ENCODE results near the gene ZNF496.
"Not testable (repeated sequence)": the region's sequence is repeated elsewhere in the genome, so short reads cannot be mapped to it uniquely, and the experiment has no call there.

ZNF496 gene

GRCh38 chr1:247291161-247291560 lies 40.5 kb downstream of the ZNF496 start:
- no peak for DNase-seq
- H3K4me3 Mint-ChIP-seq = no peak overlapping the region
- H3K9me3 Mint-ChIP-seq = peaks cover 41% of the 10 kb centered on the region
- no peak overlapping the region for H3K27ac Mint-ChIP-seq
- H3K4me1 Mint-ChIP-seq = peaks cover 26% of the 10 kb centered on the region
- peaks cover 49% of the 10 kb centered on the region for H3K36me3 Mint-ChIP-seq (ENCODE audit: low read depth)
- H3K27me3 Mint-ChIP-seq (ENCODE audit: low read depth, poor library complexity) = peaks cover 9% of the 10 kb centered on the region
- TF ChIP-seq, protein P1, sequence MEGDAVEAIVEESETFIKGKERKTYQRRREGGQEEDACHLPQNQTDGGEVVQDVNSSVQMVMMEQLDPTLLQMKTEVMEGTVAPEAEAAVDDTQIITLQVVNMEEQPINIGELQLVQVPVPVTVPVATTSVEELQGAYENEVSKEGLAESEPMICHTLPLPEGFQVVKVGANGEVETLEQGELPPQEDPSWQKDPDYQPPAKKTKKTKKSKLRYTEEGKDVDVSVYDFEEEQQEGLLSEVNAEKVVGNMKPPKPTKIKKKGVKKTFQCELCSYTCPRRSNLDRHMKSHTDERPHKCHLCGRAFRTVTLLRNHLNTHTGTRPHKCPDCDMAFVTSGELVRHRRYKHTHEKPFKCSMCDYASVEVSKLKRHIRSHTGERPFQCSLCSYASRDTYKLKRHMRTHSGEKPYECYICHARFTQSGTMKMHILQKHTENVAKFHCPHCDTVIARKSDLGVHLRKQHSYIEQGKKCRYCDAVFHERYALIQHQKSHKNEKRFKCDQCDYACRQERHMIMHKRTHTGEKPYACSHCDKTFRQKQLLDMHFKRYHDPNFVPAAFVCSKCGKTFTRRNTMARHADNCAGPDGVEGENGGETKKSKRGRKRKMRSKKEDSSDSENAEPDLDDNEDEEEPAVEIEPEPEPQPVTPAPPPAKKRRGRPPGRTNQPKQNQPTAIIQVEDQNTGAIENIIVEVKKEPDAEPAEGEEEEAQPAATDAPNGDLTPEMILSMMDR (IDR thresholded peaks at IDR 0.05) = no peak

DNA sequence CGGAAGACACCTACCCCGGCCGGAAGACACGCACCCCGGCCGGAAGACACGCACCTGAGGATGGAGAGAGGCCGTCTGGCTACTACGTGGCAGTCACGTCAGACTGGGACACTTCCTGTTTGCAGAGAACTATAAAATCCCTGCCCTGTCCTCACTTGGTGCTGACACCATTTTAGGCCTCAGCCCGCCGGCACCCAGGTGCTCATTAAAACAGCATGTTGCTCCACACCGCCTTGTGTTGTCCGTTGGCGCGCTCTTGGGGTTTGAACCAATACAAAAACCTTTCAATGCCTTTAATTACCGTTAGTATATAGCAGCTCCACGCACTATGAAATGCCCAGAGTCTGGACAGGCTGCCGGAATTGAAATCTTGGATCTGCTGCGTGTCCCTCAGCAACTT lies 41.1 kb downstream of the ZNF496 start:
- Mint-ChIP-seq H3K4me1 (peaks cover 23% of the 10 kb centered on the region), H3K27ac (no peak overlapping the region), H3K9me3 (peaks cover 46% of the 10 kb centered on the region), H3K4me3 (no peak overlapping the region), H3K27me3 (ENCODE audit: low read depth, poor library complexity) (peaks cover 7% of the 10 kb centered on the region), H3K36me3 (ENCODE audit: low read depth) (peaks cover 54% of the 10 kb centered on the region)
- no peak for DNase-seq
- TF ChIP-seq, protein P1 (IDR thresholded peaks at IDR 0.05) = no peak

- peak overlapping the region; percentile 6 for H3K4me3 Mint-ChIP-seq
- peaks cover 54% of the 10 kb centered on the region for H3K36me3 Mint-ChIP-seq (ENCODE audit: low read depth)
- not testable (repeated sequence) for H3K27me3 Mint-ChIP-seq (ENCODE audit: low read depth, poor library complexity); DNase-seq
- H3K9me3 Mint-ChIP-seq = peaks cover 46% of the 10 kb centered on the region
- peaks cover 11% of the 10 kb centered on the region for H3K4me1 Mint-ChIP-seq
- peak overlapping the region; percentile 66 for H3K27ac Mint-ChIP-seq
Measured at GRCh38 chr1:247289274-247289892, 42.3 kb downstream of the ZNF496 start.

GRCh38 chr1:247288341-247288740 lies 43.3 kb downstream of the ZNF496 start:
- H3K4me3 Mint-ChIP-seq = no peak overlapping the region

GRCh38 chr1:247287460-247287859 lies 44.2 kb downstream of the ZNF496 start:
- Mint-ChIP-seq H3K27ac (no peak overlapping the region), H3K9me3 (peaks cover 46% of the 10 kb centered on the region), H3K27me3 (ENCODE audit: low read depth, poor library complexity) (peaks cover 3% of the 10 kb centered on the region), H3K4me1 (peaks cover 10% of the 10 kb centered on the region), H3K36me3 (ENCODE audit: low read depth) (peaks cover 54% of the 10 kb centered on the region), H3K4me3 (no peak overlapping the region)
- TF ChIP-seq, protein P1 (IDR thresholded peaks at IDR 0.05) = no peak
- no peak for DNase-seq

More at GRCh38 chr1:247288341-247288740, 43.3 kb downstream of the ZNF496 start:
- no peak for DNase-seq
- peaks cover 46% of the 10 kb centered on the region for H3K9me3 Mint-ChIP-seq
- H3K27me3 Mint-ChIP-seq (ENCODE audit: low read depth, poor library complexity) = peaks cover 3% of the 10 kb centered on the region
- peaks cover 54% of the 10 kb centered on the region for H3K36me3 Mint-ChIP-seq (ENCODE audit: low read depth)
- no peak overlapping the region for H3K27ac Mint-ChIP-seq
- TF ChIP-seq, protein P1 (IDR thresholded peaks at IDR 0.05) = no peak
- peaks cover 10% of the 10 kb centered on the region for H3K4me1 Mint-ChIP-seq

DNA sequence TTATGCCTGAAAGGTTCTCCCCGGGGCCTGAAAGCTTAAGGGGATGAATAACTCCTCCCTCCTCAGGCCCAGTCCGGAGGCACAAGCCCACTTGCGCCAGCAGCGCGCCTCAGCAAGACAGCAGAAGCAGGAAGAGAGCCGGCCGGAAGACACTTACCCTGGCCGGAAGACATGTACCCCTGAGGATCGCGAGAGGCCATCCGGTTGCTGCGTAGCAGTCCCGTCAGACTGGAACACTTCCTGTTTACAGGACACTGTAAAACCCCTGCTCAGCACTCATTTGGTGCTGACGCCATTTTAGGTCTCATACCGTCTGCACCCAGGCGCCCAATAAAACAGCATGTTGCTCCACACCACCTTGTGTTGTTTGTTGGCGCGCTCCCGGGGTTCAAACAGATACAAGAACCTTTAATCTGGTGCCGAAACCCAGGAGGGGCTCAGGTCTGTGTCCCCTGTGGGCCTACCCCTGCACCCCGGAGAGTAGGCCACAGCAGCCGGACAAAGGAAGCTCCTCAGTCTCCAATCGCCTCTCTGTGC lies 45.5 kb downstream of the ZNF496 start:
- no peak overlapping the region for H3K4me3 Mint-ChIP-seq
- peaks cover 3% of the 10 kb centered on the region for H3K27me3 Mint-ChIP-seq (ENCODE audit: low read depth, poor library complexity)
- H3K36me3 Mint-ChIP-seq (ENCODE audit: low read depth) = peaks cover 47% of the 10 kb centered on the region
- H3K27ac Mint-ChIP-seq = no peak overlapping the region
- no peak for DNase-seq
- H3K4me1 Mint-ChIP-seq = peaks cover 13% of the 10 kb centered on the region
- peaks cover 46% of the 10 kb centered on the region for H3K9me3 Mint-ChIP-seq
- TF ChIP-seq, protein P1 (IDR thresholded peaks at IDR 0.05) = no peak
